Peyer's patch (tissue), 4 donors: ENCODE data around the gene NR6A1. TPM values are rescaled to one million over a fixed set of nuclear protein-coding genes. Genes with fewer than 3 reads are reported as not detected.

Experiments used
- DNase-seq, 3 donors: peaks; one replicate each; pipeline ENCODE4 v3.0.0-alpha.2; 2017 to 2019
- H3K27ac ChIP-seq, 4 donors: fragments of 200-600 bp; sonication (generic); one replicate each; pipeline ENCODE4 v1.5.1; 2016 to 2019
- H3K27me3 ChIP-seq, 2 donors: fragments of 200-600 bp; sonication (generic); one replicate each; pipeline ENCODE4 v1.5.1; 2019
- H3K36me3 ChIP-seq, 3 donors: fragments of 200-600 bp; sonication (generic); one replicate each; pipeline ENCODE4 v1.5.1; 2016 to 2019
- H3K4me1 ChIP-seq, 4 donors: fragments of 200-600 bp; sonication (generic); one replicate each; pipeline ENCODE4 v1.5.1; 2016 to 2019
- H3K4me3 ChIP-seq, 4 donors: fragments of 200-600 bp; sonication (generic); 1 replicate in 3 of 4; 2 replicates in 1 of 4; pipeline ENCODE4 v1.5.1; 2016 to 2019; ENCODE audit warnings: mild to moderate bottlenecking in 1 of 4
- H3K9me3 ChIP-seq, 4 donors: fragments of 200-600 bp; sonication (generic); one replicate each; pipeline ENCODE4 v1.5.1; 2016 to 2019; ENCODE audit warnings: mild to moderate bottlenecking in 1 of 4
- POLR2A ChIP-seq, 2 donors: fragments of 450-650 bp; IDR thresholded peaks; one replicate each; pipeline ENCODE4 v1.5.1; 2017; ENCODE audit warnings: antibody characterized with exemption in 2 of 2, mild to moderate bottlenecking in 2 of 2, moderate library complexity in 2 of 2
- total RNA-seq, 4 donors: library from RNA; depleted of rRNA; stranded (reverse); fragments of >200 nt; gene quantifications; one replicate each; pipeline ENCODE4 v1.1.0, GENCODE V29; 2016
- TF ChIP-seq, protein P1 (sequence below), 6 experiments: fragments of 450-650 bp in 4 of 6; fragments of 200-600 bp in 2 of 6; sonication (generic) in 1 of 6; IDR thresholded peaks; one replicate each; pipeline ENCODE4 v1.5.1; 2017 to 2019; ENCODE audit warnings: antibody characterized with exemption in 6 of 6, mild to moderate bottlenecking in 3 of 6, moderate library complexity in 1 of 6

Gene NR6A1
- total RNA-seq, 4 donors from 2014 or later: 10.7 to 43.0 (median 28.1) TPM

DNA sequence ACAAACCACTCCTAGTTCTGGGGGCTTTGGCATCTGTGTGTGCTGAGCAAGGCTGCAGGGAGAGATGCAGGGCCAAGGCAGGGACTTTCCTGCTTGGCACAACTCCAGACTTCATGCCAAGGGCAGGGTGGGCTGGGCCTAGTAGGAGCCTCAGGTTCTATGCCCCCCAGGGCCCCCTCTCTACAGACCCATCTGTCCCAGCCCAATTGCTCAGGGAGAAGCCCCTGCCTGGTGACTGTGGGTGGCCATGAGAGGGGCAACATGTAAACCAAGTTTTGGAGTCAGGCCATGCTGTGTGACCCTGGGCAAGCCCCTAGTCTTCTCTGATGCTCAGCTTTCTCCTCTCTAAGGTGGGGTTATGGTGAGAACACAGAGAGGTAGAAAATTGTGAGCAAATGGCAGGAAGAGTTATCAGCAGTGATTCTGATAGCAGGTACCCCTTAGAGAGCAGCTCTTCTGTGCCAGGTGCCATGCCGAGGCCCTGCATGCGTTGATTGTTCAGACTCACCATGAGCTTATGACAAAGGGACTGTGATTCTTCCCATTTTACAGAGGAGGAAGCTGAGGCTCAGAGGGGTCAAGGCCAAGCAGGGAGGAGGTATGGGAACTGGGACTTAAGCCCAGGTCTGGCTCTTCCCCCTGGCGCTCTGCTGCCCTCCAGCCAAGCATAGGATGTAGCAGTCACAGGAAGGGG is 11.0 kb upstream of the NR6A1 start:
- TF ChIP-seq POLR2A (IDR thresholded peaks at IDR 0.05): no peak
- TF ChIP-seq, protein P1, sequence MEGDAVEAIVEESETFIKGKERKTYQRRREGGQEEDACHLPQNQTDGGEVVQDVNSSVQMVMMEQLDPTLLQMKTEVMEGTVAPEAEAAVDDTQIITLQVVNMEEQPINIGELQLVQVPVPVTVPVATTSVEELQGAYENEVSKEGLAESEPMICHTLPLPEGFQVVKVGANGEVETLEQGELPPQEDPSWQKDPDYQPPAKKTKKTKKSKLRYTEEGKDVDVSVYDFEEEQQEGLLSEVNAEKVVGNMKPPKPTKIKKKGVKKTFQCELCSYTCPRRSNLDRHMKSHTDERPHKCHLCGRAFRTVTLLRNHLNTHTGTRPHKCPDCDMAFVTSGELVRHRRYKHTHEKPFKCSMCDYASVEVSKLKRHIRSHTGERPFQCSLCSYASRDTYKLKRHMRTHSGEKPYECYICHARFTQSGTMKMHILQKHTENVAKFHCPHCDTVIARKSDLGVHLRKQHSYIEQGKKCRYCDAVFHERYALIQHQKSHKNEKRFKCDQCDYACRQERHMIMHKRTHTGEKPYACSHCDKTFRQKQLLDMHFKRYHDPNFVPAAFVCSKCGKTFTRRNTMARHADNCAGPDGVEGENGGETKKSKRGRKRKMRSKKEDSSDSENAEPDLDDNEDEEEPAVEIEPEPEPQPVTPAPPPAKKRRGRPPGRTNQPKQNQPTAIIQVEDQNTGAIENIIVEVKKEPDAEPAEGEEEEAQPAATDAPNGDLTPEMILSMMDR (IDR thresholded peaks at IDR 0.05): no peak
- no peaks in the 10 kb centered on the region for H3K27me3 ChIP-seq
- no peak overlapping the region for H3K27ac ChIP-seq
- peak in 2 of 3 donors; percentile 5 to 31 for DNase-seq
- no peaks in the 10 kb centered on the region for H3K9me3 ChIP-seq
- peaks cover 0 to 15% (median 2%) of the 10 kb centered on the region in 4 donors for H3K4me1 ChIP-seq
- H3K36me3 ChIP-seq: no peaks in the 10 kb centered on the region
- no peak overlapping the region for H3K4me3 ChIP-seq

DNA sequence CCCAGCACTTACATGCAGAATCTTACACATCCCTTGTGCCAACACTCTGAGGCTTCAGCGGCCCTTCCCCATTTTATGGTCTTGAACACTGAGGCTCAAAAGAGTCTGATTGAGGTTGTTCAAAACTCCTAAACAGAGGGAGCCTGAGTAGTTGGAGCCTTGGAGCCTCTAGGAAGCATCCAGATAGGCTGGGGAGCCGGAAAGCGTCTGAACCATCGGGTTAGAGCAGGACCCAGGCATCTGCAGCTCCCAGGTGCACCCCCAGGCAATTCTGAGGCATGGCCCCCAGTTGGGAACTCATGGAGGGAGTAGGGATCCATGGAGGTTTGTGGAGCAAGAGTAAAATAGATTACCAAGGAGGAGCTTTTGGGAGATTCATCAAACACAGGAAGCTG is 9.6 kb upstream of the NR6A1 start:
- Histone ChIP-seq H3K4me1 (peaks cover 0 to 24% (median 8%) of the 10 kb centered on the region in 4 donors), H3K27me3 (peaks cover 0 to 4% of the 10 kb centered on the region in 2 donors), H3K36me3 (no peaks in the 10 kb centered on the region), H3K27ac (peak overlapping the region in 1 of 4 donors; percentile 50), H3K9me3 (no peaks in the 10 kb centered on the region), H3K4me3 (no peak overlapping the region)
- DNase-seq: peak in 1 of 3 donors; percentile 35
- no peak for TF ChIP-seq POLR2A (IDR thresholded peaks at IDR 0.05)
- TF ChIP-seq, protein P1 (IDR thresholded peaks at IDR 0.05): no peak

- Histone ChIP-seq H3K36me3 (no peaks in the 10 kb centered on the region), H3K4me1 (peaks cover 0 to 24% (median 8%) of the 10 kb centered on the region in 4 donors), H3K27ac (peak overlapping the region in 2 of 4 donors; percentile 50 to 53), H3K9me3 (no peaks in the 10 kb centered on the region), H3K27me3 (peaks cover 0 to 4% of the 10 kb centered on the region in 2 donors), H3K4me3 (no peak overlapping the region)
- TF ChIP-seq, protein P1 (IDR thresholded peaks at IDR 0.05): no peak
- no peak for TF ChIP-seq POLR2A (IDR thresholded peaks at IDR 0.05)
- DNase-seq: peak in 2 of 3 donors; percentile 45
These were observed 9.1 kb upstream of the NR6A1 start for GRCh38 chr9:124780060-124780756.

- Histone ChIP-seq H3K27ac (peak overlapping the region in 2 of 4 donors; percentile 50 to 53), H3K27me3 (peaks cover 0 to 4% of the 10 kb centered on the region in 2 donors), H3K36me3 (no peaks in the 10 kb centered on the region), H3K4me1 (peaks cover 0 to 24% (median 8%) of the 10 kb centered on the region in 4 donors), H3K9me3 (no peaks in the 10 kb centered on the region), H3K4me3 (no peak overlapping the region)
- TF ChIP-seq POLR2A (IDR thresholded peaks at IDR 0.05): no peak
- TF ChIP-seq, protein P1 (IDR thresholded peaks at IDR 0.05): no peak
- peak in 2 of 3 donors; percentile 30 to 45 for DNase-seq
These were observed 8.4 kb upstream of the NR6A1 start for GRCh38 chr9:124779368-124780059.

DNA sequence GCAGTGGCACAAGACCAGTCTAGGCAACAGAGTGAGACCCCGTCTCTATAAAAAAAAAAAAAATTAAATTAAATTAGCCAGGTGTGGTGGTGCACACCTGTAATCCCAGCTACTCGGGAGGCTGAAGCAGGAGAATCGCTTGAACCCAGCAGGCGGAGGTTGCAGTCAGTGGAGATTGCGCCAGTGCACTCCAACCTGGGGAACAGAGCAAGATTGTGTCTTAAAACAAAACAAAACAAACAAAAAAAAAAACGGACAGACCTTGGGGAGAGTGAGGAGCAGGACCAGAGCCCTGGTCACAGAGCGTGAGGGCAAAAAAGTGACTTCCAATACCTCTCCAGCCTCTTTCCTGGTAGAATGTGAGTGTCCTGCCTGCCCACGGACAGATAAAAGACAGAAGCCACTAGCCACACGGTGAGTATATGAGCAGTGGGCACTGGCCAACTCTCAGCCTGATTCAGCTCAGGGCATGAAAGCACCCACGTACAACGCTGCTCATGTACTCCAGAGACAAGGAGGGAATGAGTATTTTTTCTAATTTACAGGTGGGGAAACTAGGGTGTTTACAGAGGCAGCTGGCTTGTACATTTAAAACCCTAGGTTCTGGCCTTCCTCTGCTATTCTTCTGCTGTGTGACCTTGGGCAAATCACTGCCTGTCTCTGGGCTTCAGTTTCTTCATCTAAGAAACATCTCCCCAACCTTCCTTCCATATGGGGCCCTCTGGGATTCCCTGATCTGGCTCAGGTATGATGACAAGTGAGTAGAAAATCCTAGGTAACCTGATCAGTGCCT is 7.7 kb upstream of the NR6A1 start:
- peaks cover 0 to 4% of the 10 kb centered on the region in 2 donors for H3K27me3 ChIP-seq
- DNase-seq: peak in 1 of 3 donors; percentile 10
- no peaks in the 10 kb centered on the region for H3K9me3 ChIP-seq
- no peaks in the 10 kb centered on the region for H3K36me3 ChIP-seq
- TF ChIP-seq, protein P1 (IDR thresholded peaks at IDR 0.05): no peak
- TF ChIP-seq POLR2A (IDR thresholded peaks at IDR 0.05): no peak
- H3K27ac ChIP-seq: peak overlapping the region in 2 of 4 donors; percentile 50 to 52
- peaks cover 0 to 24% (median 8%) of the 10 kb centered on the region in 4 donors for H3K4me1 ChIP-seq
- no peak overlapping the region for H3K4me3 ChIP-seq
